Right lobe of liver (tissue), 4 donors: Measurements from ENCODE around the gene UVRAG.

ENCODE experiments used
- POLR2A ChIP-seq: fragments of 450-650 bp; IDR thresholded peaks from one replicate; pipeline ENCODE4 v1.6.1; 2017; ENCODE audit warnings: antibody characterized with exemption, mild to moderate bottlenecking
- TF ChIP-seq, protein P1 (sequence below), 4 donors: fragments of 200-600 bp in 3 of 4; fragments of 450-650 bp in 1 of 4; IDR thresholded peaks; one replicate each; pipeline versions ENCODE4 v1.5.1 to v1.8.0; 2016 to 2022; ENCODE audit warnings: antibody characterized with exemption in 4 of 4, mild to moderate bottlenecking in 2 of 4
- donor health status: DM: no; HTN: no; CAD: no.
- donor health status: DM: no; HTN: no; CAD: no.
- donor health status: DM: no; HTN: yes; CAD: no.

DNA sequence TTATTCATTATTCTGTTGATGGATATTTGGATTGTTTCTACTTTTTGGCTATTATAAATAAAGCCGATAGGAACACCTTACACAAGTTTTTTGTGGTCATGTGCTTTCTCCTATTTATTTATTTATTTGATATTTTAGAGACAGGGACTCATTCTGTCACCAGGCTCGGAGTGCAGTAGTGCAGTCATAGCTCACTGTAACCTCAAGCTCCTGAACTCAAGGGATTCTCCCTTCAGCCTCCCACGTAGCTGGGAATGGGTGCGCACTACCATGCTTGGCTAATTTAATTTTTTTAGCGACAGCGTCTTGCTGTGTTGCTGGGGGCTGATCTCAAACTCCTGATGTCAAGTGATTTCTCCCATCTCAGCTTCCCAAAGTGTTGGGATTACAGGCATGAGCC is 135.1 kb downstream of the UVRAG start:
- TF ChIP-seq, protein P1, sequence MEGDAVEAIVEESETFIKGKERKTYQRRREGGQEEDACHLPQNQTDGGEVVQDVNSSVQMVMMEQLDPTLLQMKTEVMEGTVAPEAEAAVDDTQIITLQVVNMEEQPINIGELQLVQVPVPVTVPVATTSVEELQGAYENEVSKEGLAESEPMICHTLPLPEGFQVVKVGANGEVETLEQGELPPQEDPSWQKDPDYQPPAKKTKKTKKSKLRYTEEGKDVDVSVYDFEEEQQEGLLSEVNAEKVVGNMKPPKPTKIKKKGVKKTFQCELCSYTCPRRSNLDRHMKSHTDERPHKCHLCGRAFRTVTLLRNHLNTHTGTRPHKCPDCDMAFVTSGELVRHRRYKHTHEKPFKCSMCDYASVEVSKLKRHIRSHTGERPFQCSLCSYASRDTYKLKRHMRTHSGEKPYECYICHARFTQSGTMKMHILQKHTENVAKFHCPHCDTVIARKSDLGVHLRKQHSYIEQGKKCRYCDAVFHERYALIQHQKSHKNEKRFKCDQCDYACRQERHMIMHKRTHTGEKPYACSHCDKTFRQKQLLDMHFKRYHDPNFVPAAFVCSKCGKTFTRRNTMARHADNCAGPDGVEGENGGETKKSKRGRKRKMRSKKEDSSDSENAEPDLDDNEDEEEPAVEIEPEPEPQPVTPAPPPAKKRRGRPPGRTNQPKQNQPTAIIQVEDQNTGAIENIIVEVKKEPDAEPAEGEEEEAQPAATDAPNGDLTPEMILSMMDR (IDR thresholded peaks at IDR 0.05) = no peak
- TF ChIP-seq POLR2A = no peak
